ENCODE measurements around the gene TRPM1.

GRCh38 chr15:31021067-31021665, 80.4 kb downstream of the TRPM1 start:
- TF ChIP-seq ERG (CRISPR knock-in tag; IDR thresholded peaks at IDR 0.05) (no peak), ZBTB21 (CRISPR knock-in tag; IDR thresholded peaks at IDR 0.05; ENCODE audit: borderline replicate concordance) (no peak)

All from WTC11 (cell line).